Inferior parietal cortex (tissue), 1 donor: ENCODE results near the gene IRX2.

Experiments used
- DNase-seq: peaks from one replicate; pipeline ENCODE4 v3.0.0-alpha.2; 2016; ENCODE audit errors: extremely low spot score

The IRX2 gene

GRCh38 chr5:2697041-2697440 is 54.4 kb downstream of the IRX2 start:
- no peak for DNase-seq
